Kasumi-1 (cell line): ENCODE results near the gene CFAP100.

Experiments used
- DNase-seq, 2 experiments: peaks; one replicate each; lab custom pipeline; 2025; lab: John Stamatoyannopoulos, UW

The CFAP100 gene

DNA sequence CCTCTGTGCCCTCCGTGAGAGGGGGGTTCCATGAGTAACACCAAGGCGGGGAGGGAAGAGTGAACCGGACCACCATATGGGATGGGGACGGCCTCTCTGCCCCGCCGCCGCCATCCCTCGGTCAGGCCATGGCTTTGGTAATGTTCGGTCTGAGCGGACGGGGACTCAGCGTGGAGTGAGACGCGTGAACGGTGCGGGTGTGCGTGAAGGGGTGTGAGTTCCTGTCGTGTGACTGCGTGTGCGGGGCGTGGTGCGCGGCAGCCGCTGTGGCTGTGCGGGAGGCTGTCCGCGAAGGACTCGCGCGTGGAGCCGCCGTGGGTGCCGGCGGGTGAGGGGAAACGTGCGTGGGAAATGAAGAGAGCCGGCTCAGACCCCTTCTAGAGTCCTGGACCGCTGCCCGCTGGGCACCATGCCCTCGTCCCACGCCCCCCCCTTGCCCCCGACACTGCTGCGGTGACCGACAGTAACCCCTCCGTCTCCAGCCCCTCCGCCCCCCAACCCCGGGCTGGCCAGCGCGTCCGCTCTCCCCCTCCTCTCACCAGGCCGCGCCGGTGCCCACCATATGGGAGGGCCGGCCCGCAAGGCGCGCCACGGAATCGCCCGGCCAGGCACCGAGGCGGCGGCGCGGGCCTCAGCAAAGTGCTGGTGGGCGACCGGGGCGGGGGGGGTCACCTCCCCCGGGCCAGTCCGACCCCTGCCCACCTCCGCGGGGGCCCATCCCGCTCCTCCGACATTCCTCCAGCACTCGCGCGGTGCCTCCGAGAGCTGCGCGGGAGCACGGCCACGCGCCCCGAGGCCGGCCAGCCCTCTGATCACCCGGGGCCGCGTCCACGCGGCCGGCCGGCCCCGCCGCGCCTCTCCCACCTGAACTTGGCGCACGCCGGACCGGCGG, 38.1 kb upstream of the CFAP100 start:
- no peak for DNase-seq

DNA sequence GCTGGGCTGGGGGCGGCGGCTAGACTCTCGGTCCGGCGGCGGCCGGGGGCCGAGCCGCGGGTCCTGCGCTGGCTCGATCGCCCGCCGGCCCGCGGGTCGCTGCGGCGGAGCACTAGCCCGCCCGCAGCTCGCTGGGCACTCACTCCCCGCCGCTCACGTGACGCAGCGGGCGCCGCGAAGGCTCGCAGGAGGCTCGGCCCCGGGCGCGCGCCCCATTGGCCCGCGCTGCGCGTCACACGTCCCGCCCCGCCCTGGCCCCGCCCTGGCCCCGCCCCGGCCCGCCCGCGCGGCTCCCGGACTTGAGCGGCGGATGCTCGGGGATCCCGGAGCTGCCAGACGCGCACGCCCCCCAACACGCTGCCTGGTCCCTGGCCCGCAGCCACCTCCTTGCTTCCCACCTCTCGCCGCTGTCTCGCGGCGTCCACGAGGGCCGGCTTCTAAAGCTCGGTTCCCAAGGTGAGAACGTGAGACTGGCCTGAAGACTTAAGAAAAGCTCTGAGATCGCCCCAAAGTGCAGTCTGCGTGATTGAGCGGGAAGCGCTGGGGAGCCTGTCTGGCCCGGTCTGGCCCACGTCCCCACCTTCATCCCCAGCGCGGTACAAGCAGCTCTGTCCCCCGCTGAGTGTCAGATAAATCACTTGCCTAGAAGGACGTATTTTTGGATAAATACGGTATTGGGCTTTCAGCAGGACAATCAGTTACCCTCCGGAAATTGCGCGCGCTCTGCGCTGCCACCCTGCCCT, 37.2 kb upstream of the CFAP100 start, which contains the start of gene KLF15:
TSS of gene KLF15 (minus strand) at position 114 of the 743 bp plus-strand sequence. CDS start 4,486 bp downstream, outside the sequence.
- DNase-seq = peak; percentile 32 to 48

- no peak for DNase-seq
Observed at GRCh38 chr3:126358038-126358815, 36.5 kb upstream of the CFAP100 start.

GRCh38 chr3:126358816-126359181, 35.9 kb upstream of the CFAP100 start:
- no peak for DNase-seq

DNA sequence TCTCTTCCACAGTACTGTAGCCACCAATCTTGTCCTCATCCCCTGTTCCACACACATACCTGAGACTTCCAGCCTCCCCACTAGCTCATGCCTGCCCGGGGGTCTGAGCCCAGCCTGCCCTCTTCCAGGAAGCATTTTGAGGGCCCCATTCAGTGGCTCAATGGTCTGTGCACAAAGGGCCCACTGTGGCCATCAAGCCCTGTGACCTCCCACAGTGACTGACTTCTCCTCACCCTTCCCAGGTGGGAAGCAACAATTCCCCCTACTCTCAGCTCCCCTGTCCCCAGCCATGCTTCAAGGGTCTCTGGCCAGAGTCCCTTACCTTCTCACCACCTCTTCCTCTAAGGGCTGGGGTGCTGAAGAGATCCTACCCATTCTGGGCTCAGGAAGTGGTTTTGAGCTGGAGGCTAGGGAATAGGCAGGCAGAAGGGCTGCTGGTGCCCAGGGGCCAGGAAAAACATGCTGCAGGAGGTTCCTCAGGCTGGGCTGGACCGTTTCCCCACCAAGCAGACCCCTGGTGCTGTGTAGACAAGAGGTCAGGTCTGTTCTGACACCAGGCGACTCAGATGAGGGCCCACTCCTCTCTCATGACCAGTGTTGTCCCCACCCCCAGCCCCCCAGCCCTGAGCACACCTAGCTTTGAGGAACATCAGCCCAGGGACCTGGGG, 34.5 kb upstream of the CFAP100 start:
- no peak for DNase-seq

DNA sequence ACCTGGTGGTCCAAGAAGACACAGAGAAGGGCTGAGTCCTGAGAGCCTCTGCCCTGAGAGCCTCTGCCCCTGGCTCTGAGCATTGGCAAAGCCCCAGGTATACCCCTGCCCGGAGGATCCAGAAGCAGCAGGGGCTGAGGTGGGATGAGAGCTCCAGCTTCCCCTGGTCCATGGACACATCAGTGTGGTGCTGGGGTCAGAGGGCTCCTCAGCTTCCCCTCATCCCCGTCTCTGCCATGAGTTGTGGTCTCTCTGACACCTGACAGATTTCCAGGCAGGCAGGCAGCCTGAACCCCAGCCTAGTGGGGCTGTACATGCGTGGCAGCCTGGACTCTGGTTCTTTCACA, 34.0 kb upstream of the CFAP100 start:
- DNase-seq = no peak

- DNase-seq = no peak
Observed at GRCh38 chr3:126361211-126361610, 33.5 kb upstream of the CFAP100 start.

- DNase-seq = no peak
Observed at GRCh38 chr3:126364130-126364695, 30.5 kb upstream of the CFAP100 start.

- DNase-seq = no peak
Observed at GRCh38 chr3:126364731-126365301, 29.9 kb upstream of the CFAP100 start.

DNA sequence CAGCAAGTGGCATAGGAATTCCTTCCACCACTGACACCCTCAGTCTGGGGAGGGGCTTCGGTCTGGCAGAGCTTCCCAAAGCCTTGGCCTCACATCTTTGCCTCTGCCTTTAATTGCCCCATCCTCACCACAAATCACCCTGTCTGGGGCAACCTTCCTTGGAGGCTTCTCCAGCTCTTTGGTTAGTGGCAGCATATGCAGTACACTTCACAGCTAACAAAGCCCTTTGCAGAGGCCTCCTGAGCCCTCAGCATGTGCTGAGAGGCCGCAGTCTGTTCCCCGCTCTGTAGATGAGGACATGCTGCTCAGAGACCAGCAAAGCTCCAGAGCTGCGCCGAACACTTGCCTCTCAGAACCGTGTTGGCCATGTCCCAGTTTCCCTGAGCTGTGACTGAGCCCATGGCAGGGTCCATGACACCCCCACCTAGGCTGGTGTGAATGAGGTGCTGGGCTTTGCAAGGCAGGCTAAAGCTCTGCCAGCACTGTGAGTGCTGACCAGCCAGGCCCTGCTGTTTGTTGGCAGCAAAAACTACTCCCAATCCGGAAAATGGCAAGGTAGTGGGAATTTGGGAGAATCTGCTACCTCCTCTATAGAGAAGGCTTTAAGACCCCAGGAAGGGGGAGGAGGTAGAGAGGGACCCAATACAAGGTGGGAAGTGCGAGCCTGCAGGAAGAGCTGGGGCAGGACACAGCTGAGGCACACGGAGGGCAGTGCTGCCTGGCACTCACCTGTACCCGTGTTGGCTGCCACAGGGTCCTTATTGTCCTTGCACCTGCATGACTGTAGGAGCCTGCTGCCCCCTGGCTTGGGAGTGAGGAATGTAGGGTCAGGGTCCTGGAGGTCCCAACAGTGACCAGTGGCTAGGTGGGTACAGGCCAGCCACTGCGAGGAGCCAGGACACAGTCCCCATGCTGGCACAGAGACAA, 29.1 kb upstream of the CFAP100 start:
- DNase-seq = no peak

GRCh38 chr3:126367316-126367805, 27.3 kb upstream of the CFAP100 start:
- DNase-seq = no peak

GRCh38 chr3:126369490-126369889, 25.2 kb upstream of the CFAP100 start:
- no peak for DNase-seq

- DNase-seq = no peak
Observed at GRCh38 chr3:126370055-126370454, 24.7 kb upstream of the CFAP100 start.

- no peak for DNase-seq
Observed at GRCh38 chr3:126370606-126371005, 24.1 kb upstream of the CFAP100 start.

- DNase-seq = no peak
Observed at GRCh38 chr3:126371096-126371705, 23.5 kb upstream of the CFAP100 start.

- DNase-seq = no peak
Observed at GRCh38 chr3:126372413-126373145, 22.1 kb upstream of the CFAP100 start.

GRCh38 chr3:126373146-126373613, 21.5 kb upstream of the CFAP100 start:
- no peak for DNase-seq
